ENCODE results near the gene APOA1.

The APOA1 gene

DNA sequence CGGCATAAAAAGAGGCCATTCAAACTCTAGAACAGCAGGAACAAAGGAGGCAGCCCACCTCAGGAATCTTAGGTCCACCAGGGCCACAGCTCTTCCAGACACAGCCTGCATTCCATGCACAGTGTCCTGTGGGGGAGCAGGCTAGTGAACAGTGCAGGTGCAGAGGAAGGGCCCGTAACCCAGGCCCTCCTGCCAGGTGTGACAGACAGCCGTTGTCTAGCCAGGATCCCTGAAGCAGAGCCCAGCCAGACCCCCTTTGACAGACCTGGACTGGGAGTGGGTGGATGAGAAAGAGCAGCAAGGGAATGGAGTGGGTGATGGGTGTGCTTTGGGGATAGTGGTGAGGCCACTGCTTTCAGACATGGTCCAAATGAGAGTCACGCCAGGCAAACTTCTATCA lies 48.4 kb downstream of the APOA1 start:
- no peak for DNase-seq (ENCODE audit: low read depth in 2 of 2)

- DNase-seq (ENCODE audit: low read depth in 2 of 2), result no peak
Observed at GRCh38 chr11:116788534-116788933, 48.9 kb downstream of the APOA1 start.

DNA sequence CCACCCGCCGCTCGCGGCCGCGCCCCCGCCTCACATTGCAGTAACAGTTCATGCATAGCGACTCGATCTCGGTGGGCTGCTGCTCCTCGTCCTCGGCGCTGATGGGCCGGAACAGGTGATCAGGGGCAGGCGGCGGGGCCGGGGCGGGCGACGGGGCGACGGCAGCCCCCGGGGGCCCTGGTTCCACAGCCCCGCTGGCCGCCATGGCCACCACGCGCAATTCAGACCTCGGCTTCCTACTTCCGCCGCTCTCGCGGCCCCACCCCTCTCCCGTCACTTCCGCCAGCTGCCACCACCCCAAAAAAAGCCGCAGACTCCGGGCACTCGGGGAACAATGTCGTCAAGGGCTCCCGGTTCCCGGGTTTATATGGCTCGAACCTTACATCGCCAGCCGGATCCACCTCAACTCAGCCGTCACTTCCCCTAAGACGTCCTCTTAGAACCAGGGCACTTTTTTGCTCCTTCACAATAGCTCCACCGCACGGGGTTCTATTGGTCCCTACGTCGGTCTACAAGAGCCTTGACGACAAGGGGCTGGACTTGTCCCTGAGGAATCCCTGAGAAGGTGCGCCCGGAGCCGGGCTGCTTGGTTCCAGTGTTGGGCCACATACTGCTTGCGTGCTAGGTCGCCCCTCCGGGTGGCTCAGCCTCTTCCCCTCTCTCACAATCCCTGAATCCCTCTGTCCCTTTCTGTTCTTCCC lies 49.5 kb downstream of the APOA1 start, which contains the start of gene ZPR1:
Gene ZPR1, minus strand, starts transcription at position 238 of the 701 bp plus-strand sequence. Its CDS starts 33 bp downstream, at position 205.
- peak; percentile 72 to 84 for DNase-seq (ENCODE audit: low read depth in 2 of 2)

- DNase-seq (ENCODE audit: low read depth in 2 of 2), result no peak
Observed at GRCh38 chr11:116787436-116787785, 50.0 kb downstream of the APOA1 start.

DNA sequence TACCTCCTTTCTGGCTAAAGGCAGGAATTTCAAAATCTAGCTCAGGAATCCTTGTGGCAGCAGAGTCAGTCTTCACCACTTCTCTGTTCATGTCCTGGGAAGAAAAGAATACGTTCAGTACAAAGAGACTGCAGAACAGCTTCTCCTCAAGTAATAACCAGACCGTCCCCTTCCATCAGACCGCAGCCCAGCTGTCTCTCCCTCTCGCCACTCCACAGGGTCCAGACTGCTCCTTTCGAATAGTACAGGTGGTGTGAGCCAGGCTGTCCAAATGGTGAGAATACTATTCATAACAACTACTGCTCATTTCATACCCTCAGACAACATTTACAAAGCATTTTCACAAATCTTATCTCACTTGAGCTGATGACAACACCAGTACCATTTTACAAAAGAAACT lies 50.5 kb downstream of the APOA1 start:
- DNase-seq (ENCODE audit: low read depth in 2 of 2), result no peak

DNA sequence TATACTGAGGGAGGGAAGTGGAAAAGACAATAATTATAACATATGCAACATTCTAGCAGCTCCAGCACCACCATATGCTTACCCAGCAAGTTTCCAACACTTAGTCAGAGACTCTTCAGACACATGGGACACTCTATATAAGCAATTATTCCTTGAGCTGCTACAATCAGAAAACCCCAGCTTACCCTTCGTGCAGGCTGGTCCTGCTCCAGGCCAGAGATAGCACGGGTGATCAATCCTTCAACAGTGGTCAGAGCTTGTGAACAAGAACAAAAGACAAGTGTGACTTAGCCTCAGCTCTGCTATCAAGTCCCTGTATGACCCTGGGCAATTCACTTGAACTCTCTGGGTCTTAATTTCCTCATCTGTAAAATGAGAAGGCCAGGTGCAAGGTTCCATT lies 51.1 kb downstream of the APOA1 start:
- DNase-seq (ENCODE audit: low read depth in 2 of 2), result no peak

Data from stimulated activated CD4-positive, alpha-beta T cell treated with anti-CD3 and anti-CD28 coated beads, Interleukin-12 subunit alpha, Interleukin-12 subunit beta, amount 100 ng/mL, for 24 hours (primary cell).